B cell (primary cell): ENCODE data around the gene C6orf15. TPM values are rescaled to one million over a fixed set of nuclear protein-coding genes. Genes with fewer than 3 reads are reported as not detected.

Source experiments
- ATAC-seq: fragments of 200-7000 bp; cut with Tn5 transposase; one replicate; pipeline ENCODE4 v1.10.0; 2021; ENCODE audit warnings: low read depth, mild to moderate bottlenecking, moderate number of reproducible peaks, moderate library complexity
- CTCF ChIA-PET: fragments of 350-600 bp; sonication (Branson Sonifier 250); formaldehyde crosslinking; loops from one replicate; lab custom pipeline; 2021; ENCODE audit warnings: antibody characterized with exemption, inconsistent platforms; lab: Charles Lee
- POLR2A ChIA-PET: fragments of 350-600 bp; sonication (Branson Sonifier 250); formaldehyde crosslinking; loops from one replicate; lab custom pipeline; 2021; ENCODE audit warnings: antibody characterized with exemption; lab: Charles Lee
- DNase-seq: peaks from one replicate; pipeline ENCODE4 v3.0.0; 2013
- H2AFZ ChIP-seq: 2 replicates; pipeline ENCODE4 v1.6.1; 2012; ENCODE audit warnings: mild to moderate bottlenecking, low read depth, low read length; ENCODE audit not compliant: insufficient read depth, poor library complexity, severe bottlenecking
- H3K27ac ChIP-seq, 2 donors: 1 replicate in 1 of 2; 2 replicates in 1 of 2; pipeline ENCODE4 v1.5.1; 2012 to 2013; ENCODE audit warnings: low read length in 2 of 2, mild to moderate bottlenecking in 2 of 2, moderate library complexity in 1 of 2
- H3K27me3 ChIP-seq, 4 experiments: fragments of 200-600 bp in 1 of 4; sonication (generic) in 1 of 4; replicated peaks in 1 of 4; 1 replicate in 2 of 4; 2 replicates in 2 of 4; pipeline versions ENCODE4 v1.6.1 to v1.7.0; 2013 to 2016; ENCODE audit warnings: low read length in 3 of 4, mild to moderate bottlenecking in 2 of 4, mixed read lengths in 1 of 4, moderate library complexity in 1 of 4; ENCODE audit not compliant: insufficient read depth in 4 of 4, control insufficient read depth in 3 of 4; ENCODE audit errors: control extremely low read depth in 1 of 4
- H3K36me3 ChIP-seq, 2 experiments: replicated peaks in 1 of 2; 1 replicate in 1 of 2; 2 replicates in 1 of 2; pipeline versions ENCODE4 v1.6.1 to v1.7.1; 2013; ENCODE audit warnings: low read length in 1 of 2; ENCODE audit not compliant: insufficient read depth in 2 of 2, control insufficient read depth in 1 of 2; ENCODE audit errors: control extremely low read depth in 1 of 2, extremely low read depth in 1 of 2
- H3K4me1 ChIP-seq, 2 donors: fragments of 200-600 bp in 1 of 2; sonication (generic) in 1 of 2; 1 replicate in 1 of 2; 2 replicates in 1 of 2; pipeline versions ENCODE4 v1.5.1 to v1.6.1; 2013 to 2017; ENCODE audit warnings: low read length in 2 of 2; ENCODE audit not compliant: control insufficient read depth in 2 of 2, insufficient read depth in 2 of 2
- H3K4me2 ChIP-seq: replicated peaks from 2 replicates; pipeline ENCODE3; 2012; ENCODE audit warnings: mild to moderate bottlenecking, low read depth, low read length; ENCODE audit not compliant: poor library complexity, severe bottlenecking
- H3K4me3 ChIP-seq, 5 experiments: fragments of 200-600 bp in 1 of 5; sonication (generic) in 1 of 5; 1 replicate in 3 of 5; 2 replicates in 2 of 5; pipeline versions ENCODE4 v1.5.1 to v1.7.0; 2011 to 2016; ENCODE audit warnings: low read length in 4 of 5, mild to moderate bottlenecking in 4 of 5, low read depth in 2 of 5, control low read depth in 1 of 5, moderate library complexity in 1 of 5; ENCODE audit not compliant: insufficient read depth in 1 of 5; ENCODE audit errors: control extremely low read depth in 1 of 5, extremely low read depth in 1 of 5
- H3K79me2 ChIP-seq: fragments of 200-600 bp; sonication (generic); one replicate; pipeline ENCODE4 v1.6.0; 2016; ENCODE audit warnings: low read length; ENCODE audit not compliant: control insufficient read depth, insufficient read depth
- H3K9ac ChIP-seq: fragments of 200-600 bp; sonication (generic); 2 replicates; pipeline ENCODE4 v1.6.1; 2017; ENCODE audit warnings: mild to moderate bottlenecking, low read length, moderate library complexity
- H3K9me3 ChIP-seq, 3 donors: one replicate each; pipeline versions ENCODE4 v1.6.1 to v1.7.1; 2013; ENCODE audit warnings: low read length in 2 of 3; ENCODE audit not compliant: control insufficient read depth in 2 of 3, insufficient read depth in 1 of 3; ENCODE audit errors: control extremely low read depth in 1 of 3
- H4K20me1 ChIP-seq: 2 replicates; pipeline ENCODE4 v1.6.0; 2012; ENCODE audit warnings: mild to moderate bottlenecking, low read length; ENCODE audit not compliant: insufficient read depth, control insufficient read depth, poor library complexity, severe bottlenecking
- H3K27ac Mint-ChIP-seq: one replicate; pipeline ENCODE4 v1.8.0; 2021; ENCODE audit warnings: mixed read lengths
- H3K27me3 Mint-ChIP-seq: one replicate; pipeline ENCODE4 v1.8.0; 2021; ENCODE audit warnings: mixed read lengths
- H3K4me1 Mint-ChIP-seq: one replicate; pipeline ENCODE4 v1.8.0; 2021; ENCODE audit warnings: mixed read lengths
- H3K4me3 Mint-ChIP-seq: one replicate; pipeline ENCODE4 v1.8.0; 2021; ENCODE audit warnings: mixed read lengths
- H3K9me3 Mint-ChIP-seq: one replicate; pipeline ENCODE4 v1.8.0; 2022; ENCODE audit warnings: mixed read lengths; ENCODE audit not compliant: insufficient read depth
- EZH2 ChIP-seq: IDR thresholded peaks from 2 replicates; pipeline ENCODE4 v1.6.1; 2012; ENCODE audit warnings: borderline replicate concordance, low read depth, mild to moderate bottlenecking, moderate library complexity, low read length; ENCODE audit not compliant: insufficient read depth, poor library complexity, severe bottlenecking
- whole genome bisulfite sequencing: methylation state at CpG from one replicate; pipeline ENCODE4 v1.1.5; 2013; ENCODE audit warnings: missing lambda C conversion rate; ENCODE audit not compliant: insufficient coverage; 5-methylcytosine and 5-hydroxymethylcytosine counted together
- intact Hi-C: fragments of 100-400 bp; cut with micrococcal nuclease; formaldehyde crosslinking; loops from one replicate; pipeline ENCODE4 v1.10.0; 2022
- polyA plus RNA-seq: library from polyadenylated mRNA; depleted of rRNA; stranded (reverse); fragments of >200 nt; gene quantifications from 2 replicates; pipeline ENCODE4 v1.2.3, GENCODE V29; 2012
- total RNA-seq, 2 donors: library from RNA; stranded (reverse); fragments of 120-200 nt in 1 of 2; gene quantifications; 1 replicate in 1 of 2; 2 replicates in 1 of 2; pipeline versions ENCODE4 v1.2.3 to v1.2.4, GENCODE V29; 2013 to 2022
- TF ChIP-seq, protein P1 (sequence below): fragments of 200-600 bp; IDR thresholded peaks from one replicate; pipeline ENCODE4 v1.8.0; 2022; ENCODE audit warnings: antibody characterized with exemption, mild to moderate bottlenecking

Gene C6orf15
- total and polyA plus RNA-seq, 2 donors (not counting 1 experiment from before 2014, with no cell fraction given) = not detected

DNA sequence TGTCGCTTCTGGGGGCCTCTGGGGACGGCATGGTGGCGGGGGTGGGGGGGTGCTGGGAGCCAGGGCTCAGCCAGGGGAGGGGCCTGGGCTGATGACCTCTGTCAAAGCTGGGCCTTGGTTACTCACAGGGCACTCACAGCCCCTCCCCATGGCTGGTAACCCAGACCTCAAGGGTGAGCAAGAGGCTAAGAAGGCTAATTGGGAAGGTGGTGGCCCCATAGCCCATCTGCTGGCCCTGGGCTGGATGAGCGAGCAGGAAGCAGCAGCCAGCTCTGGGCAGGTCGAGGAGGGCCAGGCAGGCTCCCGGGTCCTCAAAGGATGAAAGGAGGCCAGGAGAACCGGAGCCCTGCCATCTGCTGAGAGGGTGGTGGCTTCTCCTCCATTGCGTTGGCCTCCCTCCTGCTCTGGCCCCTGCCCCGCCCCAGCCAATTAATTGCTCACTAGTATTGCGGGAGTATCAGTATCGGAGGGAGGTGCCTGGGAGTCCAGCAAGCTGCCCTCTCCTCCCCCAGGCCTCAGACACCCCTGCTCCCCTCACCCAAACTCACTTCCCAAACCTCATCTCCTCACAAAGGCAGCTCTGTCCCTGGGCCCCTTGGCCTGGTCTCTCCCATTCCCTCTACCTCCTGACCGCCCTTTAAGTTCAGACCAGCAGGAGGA, 8.9 kb upstream of the C6orf15 start:
- Histone ChIP-seq H3K4me3 (no peak overlapping the region), H3K9ac (no peak overlapping the region), H2AFZ (no peak overlapping the region), H3K36me3 (no peaks in the 10 kb centered on the region), H3K79me2 (no peaks in the 10 kb centered on the region), H4K20me1 (no peaks in the 10 kb centered on the region), H3K4me2 (no peak overlapping the region), H3K27ac (no peak overlapping the region), H3K4me1 (no peaks in the 10 kb centered on the region), H3K27me3 (peaks cover 0 to 7% (median 0%) of the 10 kb centered on the region in 4 experiments), H3K9me3 (no peaks in the 10 kb centered on the region)
- WGBS = 91% methylated on average over 10 of the region's 12 CpGs
- ChIA-PET POLR2A (no interaction called here), CTCF (interaction anchor here (0.5 to 1.6 kb wide), 2 partner anchors 9 to 447 kb away, joined by 3 to 6 read pairs; no protein-coding TSS in a partner anchor)
- Mint-ChIP-seq H3K4me3 (no peak overlapping the region), H3K9me3 (no peaks in the 10 kb centered on the region), H3K27ac (no peak overlapping the region), H3K4me1 (no peaks in the 10 kb centered on the region), H3K27me3 (peaks cover 20% of the 10 kb centered on the region)
- no peak for DNase-seq
- TF ChIP-seq, protein P1, sequence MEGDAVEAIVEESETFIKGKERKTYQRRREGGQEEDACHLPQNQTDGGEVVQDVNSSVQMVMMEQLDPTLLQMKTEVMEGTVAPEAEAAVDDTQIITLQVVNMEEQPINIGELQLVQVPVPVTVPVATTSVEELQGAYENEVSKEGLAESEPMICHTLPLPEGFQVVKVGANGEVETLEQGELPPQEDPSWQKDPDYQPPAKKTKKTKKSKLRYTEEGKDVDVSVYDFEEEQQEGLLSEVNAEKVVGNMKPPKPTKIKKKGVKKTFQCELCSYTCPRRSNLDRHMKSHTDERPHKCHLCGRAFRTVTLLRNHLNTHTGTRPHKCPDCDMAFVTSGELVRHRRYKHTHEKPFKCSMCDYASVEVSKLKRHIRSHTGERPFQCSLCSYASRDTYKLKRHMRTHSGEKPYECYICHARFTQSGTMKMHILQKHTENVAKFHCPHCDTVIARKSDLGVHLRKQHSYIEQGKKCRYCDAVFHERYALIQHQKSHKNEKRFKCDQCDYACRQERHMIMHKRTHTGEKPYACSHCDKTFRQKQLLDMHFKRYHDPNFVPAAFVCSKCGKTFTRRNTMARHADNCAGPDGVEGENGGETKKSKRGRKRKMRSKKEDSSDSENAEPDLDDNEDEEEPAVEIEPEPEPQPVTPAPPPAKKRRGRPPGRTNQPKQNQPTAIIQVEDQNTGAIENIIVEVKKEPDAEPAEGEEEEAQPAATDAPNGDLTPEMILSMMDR = no peak
- TF ChIP-seq EZH2 = no peak
- no peak for ATAC-seq
- intact Hi-C loops = no loop called here

DNA sequence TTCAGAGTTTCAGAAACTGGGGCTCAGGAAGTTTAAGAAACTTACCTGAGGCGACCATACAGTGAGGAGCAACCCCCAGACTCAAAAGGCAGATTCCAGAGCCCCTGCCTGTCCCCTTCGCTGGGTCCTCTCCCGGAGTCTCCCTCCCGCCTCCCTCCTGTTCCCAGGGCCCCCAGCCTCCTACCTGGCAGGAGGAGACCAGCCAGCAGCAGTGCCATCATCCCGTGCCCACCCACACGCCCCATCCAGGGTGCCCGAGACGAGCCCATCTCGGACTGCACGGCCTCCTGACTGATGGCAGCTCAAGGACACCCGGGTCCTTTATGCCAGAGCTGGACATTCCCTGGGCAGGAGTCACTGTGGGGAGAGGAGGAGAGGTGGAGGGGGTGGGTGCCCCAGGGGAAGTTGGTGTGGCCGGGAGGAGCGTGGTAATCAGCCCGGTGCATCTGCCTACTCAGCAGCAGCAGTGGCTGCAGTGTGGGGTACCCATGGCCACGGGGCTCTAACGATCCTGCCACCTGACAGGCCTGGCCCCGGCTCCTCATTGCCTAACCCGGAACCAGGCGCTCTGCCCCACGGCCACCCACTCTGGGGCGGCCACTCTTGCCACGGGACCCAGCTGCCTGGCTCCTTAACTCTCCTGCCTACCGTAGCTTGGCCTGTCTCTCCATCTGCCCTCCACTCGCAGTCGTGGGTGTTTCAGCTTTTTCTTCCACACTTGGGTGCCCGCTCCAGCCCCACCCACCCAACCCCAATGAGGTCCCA, 8.0 kb upstream of the C6orf15 start, which contains the start of gene CDSN:
TSS of gene CDSN (minus strand) at position 296 of the 765 bp plus-strand sequence. CDS start at position 269, 27 bp downstream.
- POLR2A ChIA-PET = interaction anchor here (0.6 kb wide), 1 partner anchor 180 kb away, joined by 5 read pairs; no protein-coding TSS in a partner anchor

More for the DNA sequence above, 8.0 kb upstream of the C6orf15 start, which contains the start of gene CDSN:
- Histone ChIP-seq H2AFZ (no peak within 1 kb of the TSS), H3K4me3 (no peak within 1 kb of the TSS), H3K9me3 (no peaks in the 10 kb centered on the region), H4K20me1 (no peaks in the 10 kb centered on the region), H3K4me2 (no peak within 1 kb of the TSS), H3K27ac (no peak within 1 kb of the TSS), H3K79me2 (no peaks in the 10 kb centered on the region), H3K27me3 (peaks cover 0 to 7% (median 0%) of the 10 kb centered on the region in 4 experiments), H3K4me1 (peaks cover 0 to 3% of the 10 kb centered on the region in 2 donors), H3K9ac (no peak within 1 kb of the TSS), H3K36me3 (no peaks in the 10 kb centered on the region)
- Mint-ChIP-seq H3K9me3 (no peaks in the 10 kb centered on the region), H3K4me1 (peaks cover 3% of the 10 kb centered on the region), H3K27ac (no peak within 1 kb of the TSS), H3K27me3 (peaks cover 27% of the 10 kb centered on the region), H3K4me3 (no peak within 1 kb of the TSS)
- intact Hi-C loops = no loop called here
- no peak for TF ChIP-seq EZH2
- TF ChIP-seq, protein P1 = no peak
- CTCF ChIA-PET = interaction anchor here (0.5 to 1.6 kb wide), 3 partner anchors 10 to 446 kb away, joined by 3 to 6 read pairs (median 4); no protein-coding TSS in a partner anchor
- ATAC-seq = no peak
- WGBS = 78% methylated on average over 26 of the region's 26 CpGs
- no peak for DNase-seq
